ENCODE results near the gene MGMT.
"Not testable (repeated sequence)": the region's sequence is repeated elsewhere in the genome, so short reads cannot be mapped to it uniquely, and the experiment has no call there.

Gene MGMT

DNA sequence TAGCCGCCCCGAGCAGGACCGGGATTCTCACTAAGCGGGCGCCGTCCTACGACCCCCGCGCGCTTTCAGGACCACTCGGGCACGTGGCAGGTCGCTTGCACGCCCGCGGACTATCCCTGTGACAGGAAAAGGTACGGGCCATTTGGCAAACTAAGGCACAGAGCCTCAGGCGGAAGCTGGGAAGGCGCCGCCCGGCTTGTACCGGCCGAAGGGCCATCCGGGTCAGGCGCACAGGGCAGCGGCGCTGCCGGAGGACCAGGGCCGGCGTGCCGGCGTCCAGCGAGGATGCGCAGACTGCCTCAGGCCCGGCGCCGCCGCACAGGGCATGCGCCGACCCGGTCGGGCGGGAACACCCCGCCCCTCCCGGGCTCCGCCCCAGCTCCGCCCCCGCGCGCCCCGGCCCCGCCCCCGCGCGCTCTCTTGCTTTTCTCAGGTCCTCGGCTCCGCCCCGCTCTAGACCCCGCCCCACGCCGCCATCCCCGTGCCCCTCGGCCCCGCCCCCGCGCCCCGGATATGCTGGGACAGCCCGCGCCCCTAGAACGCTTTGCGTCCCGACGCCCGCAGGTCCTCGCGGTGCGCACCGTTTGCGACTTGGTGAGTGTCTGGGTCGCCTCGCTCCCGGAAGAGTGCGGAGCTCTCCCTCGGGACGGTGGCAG, at the start of gene MGMT:
Gene MGMT (plus strand): TSS at position 539 of the 656 bp plus-strand sequence.
- DNase-seq (ENCODE audit: low spot score): peak; percentile 79

DNA sequence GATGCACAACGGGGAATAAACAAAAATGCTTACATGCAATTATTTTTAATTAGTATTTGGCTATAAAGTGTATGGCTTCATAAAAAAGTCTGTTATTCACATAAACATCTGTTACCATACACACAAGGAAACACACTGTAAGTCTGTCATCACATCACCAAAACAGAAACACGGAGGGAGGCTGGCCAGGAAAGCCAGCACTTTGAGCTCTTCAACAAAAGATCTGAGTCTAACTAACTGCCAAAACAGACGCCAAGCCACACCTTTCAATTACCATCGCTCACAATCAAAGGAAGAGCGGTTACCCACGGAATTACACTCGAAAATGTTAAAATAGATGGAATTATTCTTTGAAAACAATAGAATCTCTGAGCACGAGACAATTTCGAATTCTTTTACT, 49.2 kb upstream of the MGMT start:
- no peak for DNase-seq (ENCODE audit: low spot score)

DNA sequence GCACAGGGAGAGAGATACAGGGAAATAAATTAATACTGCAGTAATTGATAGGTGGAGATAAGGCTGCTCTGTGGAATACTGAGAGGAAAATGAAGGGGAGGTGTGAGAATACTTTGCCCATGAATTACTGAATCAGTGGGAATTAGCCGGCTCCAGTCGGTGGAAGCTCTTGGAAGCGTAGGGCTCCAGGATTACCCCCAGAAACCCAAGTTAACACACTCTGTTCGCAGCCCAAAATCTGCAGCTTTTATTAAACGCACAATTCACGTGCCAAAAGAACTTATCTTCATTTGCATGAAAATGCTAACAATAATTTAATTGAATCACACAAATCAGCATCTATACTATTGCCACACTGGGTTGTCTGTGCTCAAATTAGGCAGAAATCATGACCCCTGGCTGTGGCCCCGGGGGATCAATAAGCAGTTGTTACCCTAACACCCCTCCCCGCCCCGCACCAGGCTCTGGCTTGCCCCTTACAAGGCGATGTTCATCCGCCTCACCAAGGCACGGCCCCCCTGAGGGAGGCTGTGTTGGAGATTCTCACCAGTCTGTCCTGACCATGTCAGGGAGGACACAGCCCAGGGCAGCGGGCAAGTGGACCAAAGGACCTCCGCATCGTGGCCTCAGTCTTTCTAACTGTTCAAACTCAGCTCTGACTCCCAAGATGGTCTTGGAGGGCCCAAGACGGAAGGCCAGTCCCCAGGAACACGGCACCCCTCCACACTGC, 48.4 kb upstream of the MGMT start:
- no peak for DNase-seq (ENCODE audit: low spot score)

DNA sequence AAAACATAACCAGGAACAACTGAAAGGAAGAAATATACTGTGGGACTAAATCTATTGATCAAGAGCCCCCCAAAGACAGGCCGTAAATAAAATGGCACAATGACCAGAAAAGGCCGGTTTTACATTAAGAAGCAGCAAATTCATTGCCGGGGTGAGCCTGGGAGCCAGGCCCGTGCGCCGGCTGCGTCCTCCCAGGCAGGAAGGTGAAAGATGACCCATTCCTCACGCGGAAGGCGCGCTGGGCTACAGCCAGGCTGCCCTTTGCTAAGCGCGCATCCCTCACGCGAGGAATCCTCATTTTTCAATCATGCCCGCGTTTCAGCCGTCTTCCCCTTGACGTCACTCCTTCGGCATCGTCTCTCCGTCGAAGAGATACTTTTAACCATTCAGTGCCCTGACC, 47.6 kb upstream of the MGMT start:
- DNase-seq (ENCODE audit: low spot score): no peak

DNA sequence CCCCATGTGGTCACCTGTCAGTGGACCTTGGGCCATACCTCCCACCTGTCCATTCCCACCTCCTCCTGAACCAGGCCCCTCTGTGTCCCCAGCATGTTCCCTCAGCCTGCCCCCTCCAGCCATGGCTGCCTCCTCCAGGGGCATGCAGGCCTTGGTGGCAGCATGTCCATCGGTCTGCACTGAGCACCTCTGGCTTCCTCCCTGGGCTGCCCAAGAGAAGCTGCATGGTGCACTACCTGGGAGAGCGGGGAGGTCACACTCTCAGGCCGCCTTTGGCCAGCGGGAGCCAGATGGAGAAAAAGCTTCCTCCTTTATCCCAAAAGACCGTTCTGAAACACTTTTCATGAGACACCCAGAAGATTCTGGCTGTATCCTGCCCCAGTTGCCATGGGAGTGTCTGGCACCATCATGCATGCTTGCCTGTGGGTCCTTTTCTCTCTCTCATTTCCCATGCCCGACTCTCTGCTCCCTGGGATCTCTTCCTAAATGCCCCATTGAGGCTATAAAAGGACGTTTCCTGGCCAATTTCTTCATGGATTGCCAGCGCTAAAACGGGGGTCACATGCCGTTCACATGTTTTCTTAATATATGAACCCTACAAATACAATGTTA, 45.5 kb upstream of the MGMT start:
- no peak for DNase-seq (ENCODE audit: low spot score)

DNA sequence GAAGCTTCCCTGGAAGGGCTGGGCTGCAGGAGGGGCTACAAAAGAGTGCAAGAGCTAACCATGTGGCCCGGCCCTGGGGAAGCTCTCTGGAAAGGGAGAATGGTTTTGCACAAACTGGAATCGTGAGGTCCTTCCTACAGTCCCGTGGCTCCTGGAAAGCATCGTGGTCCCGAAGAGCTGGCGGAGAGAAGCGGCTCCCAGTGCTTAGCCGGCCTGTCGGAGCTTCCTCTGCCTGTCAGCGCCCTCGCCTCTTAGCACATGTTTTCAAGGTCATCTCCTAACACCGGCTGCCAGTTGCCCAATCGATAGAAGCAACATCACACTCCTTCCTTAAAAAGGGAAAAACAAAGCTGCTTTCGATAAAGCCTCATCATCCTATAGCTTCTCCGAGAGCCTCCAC, 42.1 kb upstream of the MGMT start:
- no peak for DNase-seq (ENCODE audit: low spot score)

DNA sequence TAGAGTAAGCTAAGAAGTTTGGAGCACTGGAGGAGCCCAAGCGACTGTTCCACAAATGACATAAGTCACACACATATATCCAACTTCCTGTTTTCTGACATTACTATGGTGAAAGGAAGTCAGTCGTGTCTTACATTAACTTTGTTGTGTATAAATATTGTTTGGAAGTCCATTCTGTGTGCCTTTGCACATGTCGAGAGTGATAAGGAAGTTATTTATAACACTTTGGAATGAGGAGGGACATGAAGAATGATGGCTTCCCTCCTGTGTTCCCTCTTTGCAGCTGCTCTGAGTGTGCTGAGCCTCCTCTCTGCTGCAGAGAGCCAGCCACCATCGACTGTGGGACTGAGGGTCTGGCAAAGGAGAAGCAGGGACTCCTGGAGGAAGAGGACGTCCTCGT, 40.4 kb upstream of the MGMT start:
- no peak for DNase-seq (ENCODE audit: low spot score)

DNA sequence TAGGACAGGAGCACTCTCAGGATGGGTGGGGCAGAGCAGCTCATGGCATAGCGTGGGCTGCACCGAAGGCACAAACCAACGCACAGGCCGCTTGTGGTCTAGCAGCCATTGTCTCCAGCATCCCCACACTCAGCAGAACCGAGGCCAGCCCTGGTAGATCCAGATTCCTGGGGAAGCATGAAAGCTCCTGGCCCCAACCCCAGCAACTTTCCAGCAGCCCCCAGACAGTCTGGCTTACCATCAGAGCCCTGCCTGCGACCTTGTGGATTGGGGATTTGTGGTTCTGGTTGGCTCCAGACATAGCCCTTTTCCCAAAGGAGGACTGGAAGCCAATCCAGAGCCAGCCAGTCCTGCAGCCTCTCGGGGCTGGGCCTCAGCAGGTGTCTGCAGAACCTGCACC, 33.8 kb upstream of the MGMT start:
- DNase-seq (ENCODE audit: low spot score): no peak

DNA sequence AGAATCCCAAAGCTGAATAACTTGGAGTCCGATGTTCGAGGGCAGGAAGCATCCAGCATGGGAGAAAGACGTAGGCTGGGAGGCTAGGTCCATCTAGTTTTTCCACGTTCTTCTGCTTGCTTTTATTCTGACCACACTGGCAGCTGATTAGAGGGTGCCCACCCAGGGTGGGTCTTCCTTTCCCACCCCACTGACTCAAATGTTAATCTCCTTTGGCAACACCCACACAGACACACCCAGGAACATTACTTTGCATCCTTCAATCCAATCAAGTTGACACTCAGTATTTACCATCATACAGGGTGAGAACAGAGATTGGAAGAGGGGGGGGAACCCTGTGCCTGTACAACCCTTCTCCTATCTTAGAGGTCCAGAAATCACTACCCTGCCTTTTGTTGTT, 31.3 kb upstream of the MGMT start:
- DNase-seq (ENCODE audit: low spot score): not testable (repeated sequence)

DNA sequence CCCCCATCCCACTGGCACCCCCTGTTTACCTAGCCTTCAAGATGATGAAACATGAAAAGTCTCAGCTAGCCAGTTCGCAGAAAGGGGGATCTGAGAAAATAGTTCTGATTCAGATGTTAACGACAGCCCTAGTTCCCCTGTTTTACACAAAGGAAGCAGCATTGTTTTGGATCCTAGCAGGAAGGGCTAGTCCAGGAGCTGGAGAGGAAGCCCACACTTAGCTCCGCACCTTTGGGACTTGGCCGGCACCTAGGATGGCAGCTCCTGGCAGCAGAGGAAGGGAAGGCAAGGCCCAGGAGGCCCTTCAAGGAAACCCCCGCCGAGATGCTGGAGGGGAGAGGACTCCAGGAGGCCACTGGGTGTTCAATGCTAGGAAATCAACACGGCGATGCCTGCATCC, 29.0 kb upstream of the MGMT start:
- no peak for DNase-seq (ENCODE audit: low spot score)

DNA sequence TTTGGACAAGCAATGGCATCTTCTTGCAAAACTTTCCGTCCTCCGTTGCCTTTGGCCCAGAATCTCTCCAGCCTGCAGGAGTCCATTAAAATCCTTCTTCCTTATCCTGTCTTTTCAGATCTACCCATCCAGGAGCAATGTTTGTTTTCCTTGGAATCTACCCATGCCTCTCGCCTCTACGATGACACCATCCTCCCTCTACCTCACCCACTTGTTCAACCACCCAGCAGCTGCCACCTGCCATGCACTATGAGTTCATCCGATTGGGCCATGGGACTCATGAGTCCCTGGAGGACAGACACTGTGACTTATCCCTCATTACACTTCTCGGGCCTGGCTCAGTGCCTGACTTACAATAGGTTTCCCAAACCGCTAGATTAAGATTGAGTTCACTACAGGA, 26.8 kb upstream of the MGMT start:
- no peak for DNase-seq (ENCODE audit: low spot score)

DNA sequence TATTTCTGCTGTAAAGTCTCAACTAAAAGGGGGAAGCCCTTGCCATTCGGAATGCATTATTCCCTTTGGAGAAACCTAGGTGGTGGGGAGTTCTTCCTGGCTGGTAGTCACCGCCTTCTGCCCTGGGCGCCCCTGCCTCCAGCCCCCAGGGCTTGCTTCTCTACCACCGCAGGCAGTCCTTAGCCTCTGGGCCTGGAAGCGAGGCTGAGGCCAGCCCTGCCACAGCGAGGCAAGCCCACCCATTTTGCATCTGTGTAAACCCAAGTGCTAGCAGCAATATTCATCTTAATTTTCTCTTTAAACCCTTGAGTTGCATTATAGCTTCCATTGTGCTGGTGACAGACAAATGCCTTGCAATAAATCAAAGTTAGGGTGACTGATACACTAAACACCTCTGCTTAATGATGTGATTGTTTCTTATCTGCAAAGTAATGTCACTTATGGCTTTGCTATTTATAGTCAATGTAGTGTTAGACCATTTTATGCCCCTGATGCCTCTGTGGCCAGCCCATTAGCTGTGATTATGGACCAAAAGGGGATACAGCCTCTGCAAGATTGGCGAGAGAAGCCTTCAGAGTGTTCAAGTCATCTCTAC, 26.2 kb upstream of the MGMT start:
- DNase-seq (ENCODE audit: low spot score): no peak

DNA sequence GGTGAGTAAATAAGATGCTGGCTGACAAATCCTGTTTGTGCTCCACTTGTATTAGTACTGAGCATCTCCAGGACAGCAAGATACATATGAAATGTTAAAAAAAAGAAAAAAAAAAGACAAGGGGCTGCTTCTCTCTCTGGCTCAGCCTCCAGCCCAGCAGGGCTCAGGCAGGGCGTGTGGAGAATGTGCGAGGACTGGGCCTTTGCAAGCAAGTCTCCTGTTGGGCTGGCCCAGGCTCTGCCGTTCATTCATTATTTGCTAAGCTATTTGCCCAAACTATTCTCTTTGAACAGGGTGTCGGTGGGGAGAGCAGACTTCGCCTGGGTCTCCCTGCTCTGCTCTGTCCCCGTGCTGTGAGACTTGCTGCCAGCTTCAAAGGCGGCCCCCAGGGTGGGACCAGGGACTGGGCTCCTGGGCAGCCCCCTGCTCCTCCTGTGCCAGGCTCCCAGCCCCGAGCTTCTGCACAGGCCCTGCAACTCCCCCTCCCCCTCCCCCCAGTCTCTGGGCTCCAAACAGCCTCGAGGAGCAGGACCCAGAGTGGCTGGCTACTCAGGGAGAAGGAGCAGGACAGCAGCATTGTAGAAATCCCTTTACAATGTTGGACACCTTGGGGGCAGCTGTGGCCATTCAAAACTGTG, 25.6 kb upstream of the MGMT start:
- no peak for DNase-seq (ENCODE audit: low spot score)

DNA sequence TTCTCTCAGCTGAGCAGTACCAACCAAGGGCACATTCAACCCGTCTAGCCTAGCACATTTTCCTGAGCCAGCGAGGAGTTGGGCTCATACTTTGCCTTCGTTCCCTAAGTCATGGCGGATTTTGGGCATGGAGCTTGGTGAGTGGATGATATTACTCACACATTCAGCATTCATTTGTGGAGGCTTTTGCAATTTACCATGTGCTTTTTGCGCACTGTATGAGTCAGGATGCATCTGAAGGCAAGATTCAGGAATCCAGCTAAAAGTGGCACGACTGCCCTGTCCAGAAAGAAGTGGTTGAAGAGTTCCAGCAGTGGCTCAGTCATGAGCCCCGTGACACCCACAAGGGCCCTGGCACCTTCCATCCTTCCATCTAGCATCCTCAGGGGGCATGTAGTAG, 24.2 kb upstream of the MGMT start:
- no peak for DNase-seq (ENCODE audit: low spot score)

DNA sequence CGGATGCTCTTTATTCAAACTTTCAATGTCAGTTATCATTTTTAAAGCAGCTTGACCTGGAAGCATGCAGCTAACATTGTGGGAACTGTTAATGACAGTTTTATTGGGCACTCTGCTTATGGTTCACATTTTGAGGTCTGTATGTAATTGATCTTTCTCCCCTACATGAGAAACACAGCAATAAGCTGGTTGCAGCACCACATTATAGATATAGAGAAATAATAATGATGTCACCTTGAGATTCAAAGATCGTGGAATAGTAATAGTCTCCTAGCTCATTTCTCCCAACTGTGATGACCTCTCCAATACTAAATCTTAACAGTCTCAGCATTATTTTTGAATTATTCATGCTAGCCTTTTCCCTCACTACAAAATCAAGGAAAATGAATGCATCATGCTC, 22.7 kb upstream of the MGMT start:
- no peak for DNase-seq (ENCODE audit: low spot score)

DNA sequence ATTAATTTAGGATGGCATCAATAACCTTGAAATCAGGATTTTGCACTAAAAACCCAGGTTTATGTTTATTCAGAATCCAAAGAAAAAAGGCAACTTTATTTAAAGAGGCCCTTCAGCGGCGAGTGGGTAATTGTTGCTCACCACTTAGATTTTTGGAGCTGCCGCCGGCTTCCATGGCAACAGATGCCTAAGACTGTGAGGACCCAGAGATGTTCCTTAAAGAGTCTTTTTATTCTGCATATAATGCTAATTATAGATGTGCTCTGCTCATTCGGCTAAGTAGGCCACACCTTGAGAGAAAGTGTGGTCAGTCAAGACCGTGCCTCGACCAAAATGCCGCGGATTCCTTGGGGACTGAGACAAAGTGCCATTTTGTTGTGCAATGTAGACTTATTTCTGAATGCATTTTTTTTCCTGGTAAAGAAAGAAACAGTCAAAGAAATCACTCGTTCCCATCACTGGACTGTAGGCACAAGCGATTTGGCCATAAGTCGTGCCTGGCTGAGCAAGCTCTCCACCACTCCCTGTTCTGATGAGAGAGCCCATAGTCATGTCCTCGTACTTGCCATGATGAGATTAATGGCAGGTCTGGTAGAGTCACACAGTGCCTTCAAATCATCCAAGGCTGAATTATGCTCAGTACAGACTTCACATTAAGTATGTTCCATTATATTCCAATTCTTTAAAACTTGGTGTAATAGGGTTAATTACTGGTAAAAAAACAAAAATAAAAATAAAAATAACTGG, 21.4 kb upstream of the MGMT start:
- no peak for DNase-seq (ENCODE audit: low spot score)

DNA sequence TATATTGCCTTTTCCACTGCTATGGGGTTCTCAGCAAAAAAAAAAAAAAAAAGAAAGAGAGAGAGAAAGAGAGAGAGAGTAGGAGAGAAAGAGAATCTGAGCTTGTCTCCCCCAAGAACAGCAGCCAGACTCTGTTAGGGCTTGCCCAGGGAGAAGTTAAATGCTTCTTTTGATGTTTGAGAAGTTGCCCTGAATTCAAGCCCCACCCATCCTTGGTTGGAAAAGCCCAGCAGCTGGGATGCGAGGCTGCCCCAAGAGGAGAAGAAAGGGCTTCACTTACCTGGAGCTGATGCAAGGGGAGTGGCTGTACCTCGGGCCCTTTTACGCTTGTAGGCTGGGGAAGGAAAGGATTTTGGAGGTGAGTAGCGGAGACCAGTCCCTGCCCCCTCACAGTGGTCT, 20.9 kb upstream of the MGMT start:
- DNase-seq (ENCODE audit: low spot score): no peak

DNA sequence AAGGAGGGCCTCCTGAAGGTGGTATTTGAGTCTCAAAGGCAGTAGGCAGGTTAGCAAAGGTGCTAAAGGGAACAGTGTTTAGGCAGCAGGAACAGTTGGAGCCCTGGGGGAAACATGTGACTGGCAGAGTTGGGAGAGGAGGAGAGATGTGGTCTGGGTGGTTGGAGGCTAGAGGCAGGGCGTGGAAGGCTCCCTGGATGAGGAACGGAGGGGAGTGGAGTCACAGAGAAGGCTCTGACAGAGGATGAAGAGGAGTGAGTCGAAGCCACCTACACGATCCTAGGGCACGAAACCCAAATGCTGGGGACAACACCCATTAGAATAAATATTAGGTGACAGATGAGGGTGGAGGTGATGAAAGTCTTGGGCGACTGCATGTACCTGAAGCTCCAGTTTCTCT, 19.6 kb upstream of the MGMT start:
- no peak for DNase-seq (ENCODE audit: low spot score)

DNA sequence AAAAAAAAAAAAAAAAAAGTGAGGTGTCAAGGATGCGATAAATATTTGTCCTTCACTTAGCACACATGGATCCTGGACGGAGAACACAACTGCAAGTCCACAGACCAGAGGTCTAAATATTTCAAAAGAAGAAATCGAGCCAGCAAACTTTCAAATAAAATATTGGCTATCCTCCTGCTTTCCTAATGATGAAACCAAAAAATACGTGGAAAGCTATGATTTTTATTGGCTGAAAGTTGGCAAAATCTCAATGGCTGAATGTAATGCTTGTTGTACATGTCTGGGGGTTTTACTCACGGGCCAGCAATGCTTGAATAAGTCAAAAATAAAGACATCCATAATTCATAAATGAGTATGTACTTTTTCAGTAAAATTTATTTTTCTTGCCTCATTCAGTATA, 19.0 kb upstream of the MGMT start:
- no peak for DNase-seq (ENCODE audit: low spot score)

DNA sequence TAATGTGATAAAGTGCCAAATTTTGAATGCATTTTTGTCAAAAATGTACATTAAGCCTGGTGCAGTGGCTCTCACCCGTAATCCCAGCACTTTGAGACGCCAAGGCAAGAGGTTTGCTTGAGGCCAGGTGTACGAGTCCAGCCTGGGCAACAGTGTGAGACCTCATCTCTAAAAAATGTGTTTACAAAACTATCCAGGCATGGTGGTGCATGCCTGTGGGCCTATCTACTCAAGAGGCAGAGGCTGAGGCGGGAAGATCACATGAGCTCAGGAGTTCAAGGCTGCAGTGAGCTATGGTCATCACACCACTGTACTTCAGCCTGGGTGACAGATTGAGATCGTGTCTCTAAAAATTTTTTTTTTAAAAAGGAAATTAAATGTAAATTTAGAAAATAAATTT, 18.5 kb upstream of the MGMT start:
- no peak for DNase-seq (ENCODE audit: low spot score)

DNA sequence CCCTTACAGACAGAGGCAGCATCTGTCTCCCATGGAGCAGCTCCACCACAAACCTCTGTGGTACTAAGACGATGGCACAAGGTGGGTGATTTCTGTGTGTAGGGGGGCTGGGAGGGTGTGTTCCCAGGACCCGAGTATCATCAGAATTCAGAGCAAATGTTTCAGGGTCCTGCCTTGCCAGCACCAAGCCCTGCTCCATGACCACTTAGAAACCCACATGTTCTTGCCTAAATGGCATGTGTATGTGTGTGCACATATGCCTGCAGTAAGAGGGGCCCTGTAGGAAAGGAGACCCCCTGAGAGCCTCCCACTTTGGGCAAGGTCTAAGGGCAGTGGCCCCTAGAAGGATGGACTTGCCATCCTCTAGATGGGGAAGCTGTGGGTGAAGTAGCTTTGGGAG, 17.1 kb upstream of the MGMT start:
- DNase-seq (ENCODE audit: low spot score): no peak

DNA sequence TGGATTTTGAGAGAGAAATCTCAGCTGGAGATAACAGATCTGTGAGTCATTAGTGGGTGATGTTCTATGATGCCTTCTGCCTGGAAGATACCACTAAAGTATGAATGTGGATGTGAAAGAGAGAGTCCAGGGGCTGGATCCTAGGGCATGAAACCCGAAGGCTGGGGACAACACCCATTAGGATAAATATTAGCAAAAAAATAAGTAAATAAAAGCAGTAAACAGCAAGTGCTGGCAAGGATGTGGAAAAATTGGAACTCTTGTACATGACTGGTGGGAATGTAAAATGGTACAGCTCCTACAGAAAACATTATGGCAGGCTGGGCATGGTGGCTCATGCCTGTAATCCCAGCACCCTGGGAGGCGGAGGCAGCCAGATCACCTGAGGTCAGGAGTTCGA, 16.6 kb upstream of the MGMT start:
- DNase-seq (ENCODE audit: low spot score): no peak
